HUES48 (cell line): ENCODE results near the gene PCDHB13.
"Not testable (repeated sequence)": the region's sequence is repeated elsewhere in the genome, so short reads cannot be mapped to it uniquely, and the experiment has no call there.

Source experiments
- H3K27ac ChIP-seq: one replicate; pipeline ENCODE4 v1.7.0; 2013; ENCODE audit warnings: low read depth, low read length, inconsistent platforms
- H3K27me3 ChIP-seq: 2 replicates; pipeline ENCODE4 v1.6.1; 2013; ENCODE audit warnings: mild to moderate bottlenecking, low read length; ENCODE audit not compliant: control insufficient read depth, insufficient read depth
- H3K36me3 ChIP-seq: 2 replicates; pipeline ENCODE4 v1.6.1; 2013; ENCODE audit warnings: low read length; ENCODE audit not compliant: control insufficient read depth, insufficient read depth
- H3K4me1 ChIP-seq: 2 replicates; pipeline ENCODE4 v1.6.1; 2013; ENCODE audit warnings: mild to moderate bottlenecking, low read length; ENCODE audit not compliant: control insufficient read depth, insufficient read depth
- H3K4me3 ChIP-seq: 2 replicates; pipeline ENCODE4 v1.5.1; 2013; ENCODE audit warnings: mild to moderate bottlenecking, low read depth, low read length
- H3K9ac ChIP-seq: 2 replicates; pipeline ENCODE4 v1.6.1; 2013; ENCODE audit warnings: mild to moderate bottlenecking, low read depth, low read length, moderate library complexity
- H3K9me3 ChIP-seq: 2 replicates; pipeline ENCODE4 v1.6.1; 2013; ENCODE audit warnings: low read length; ENCODE audit not compliant: control insufficient read depth, insufficient read depth

PCDHB13 gene

GRCh38 chr5:141210281-141210680, 3.4 kb upstream of the PCDHB13 start:
- not testable (repeated sequence) for H3K27me3 ChIP-seq, H3K27ac ChIP-seq, H3K4me1 ChIP-seq, H3K9me3 ChIP-seq, H3K4me3 ChIP-seq, H3K36me3 ChIP-seq, H3K9ac ChIP-seq

GRCh38 chr5:141210849-141211248, 2.9 kb upstream of the PCDHB13 start:
- not testable (repeated sequence) for H3K4me3 ChIP-seq, H3K27me3 ChIP-seq, H3K9me3 ChIP-seq, H3K36me3 ChIP-seq, H3K4me1 ChIP-seq, H3K27ac ChIP-seq, H3K9ac ChIP-seq

GRCh38 chr5:141214583-141214982, 864 bp downstream of the PCDHB13 start:
- H3K9me3 ChIP-seq, H3K4me1 ChIP-seq, H3K9ac ChIP-seq, H3K36me3 ChIP-seq, H3K4me3 ChIP-seq, H3K27me3 ChIP-seq, H3K27ac ChIP-seq: not testable (repeated sequence)

GRCh38 chr5:141215504-141215903, 1.8 kb downstream of the PCDHB13 start:
- H3K27me3 ChIP-seq, H3K4me1 ChIP-seq, H3K36me3 ChIP-seq, H3K9ac ChIP-seq, H3K27ac ChIP-seq, H3K9me3 ChIP-seq, H3K4me3 ChIP-seq: not testable (repeated sequence)

GRCh38 chr5:141216035-141216434, 2.3 kb downstream of the PCDHB13 start:
- H3K9me3 ChIP-seq, H3K27me3 ChIP-seq, H3K9ac ChIP-seq, H3K27ac ChIP-seq, H3K36me3 ChIP-seq, H3K4me3 ChIP-seq, H3K4me1 ChIP-seq: not testable (repeated sequence)

GRCh38 chr5:141223112-141223783, 9.5 kb downstream of the PCDHB13 start, which contains the start of gene PCDHB14:
Gene PCDHB14 (plus strand): TSS chr5:141223343. CDS start chr5:141223506, 163 bp downstream.
- H3K27me3 ChIP-seq: no peaks in the 10 kb centered on the region
- no peaks in the 10 kb centered on the region for H3K36me3 ChIP-seq
- peaks cover 4% of the 10 kb centered on the region; the same call in 1 of the 2 replicates for H3K4me1 ChIP-seq
- peak within 1 kb of the TSS; percentile 53 for H3K27ac ChIP-seq
- peak within 1 kb of the TSS; percentile 27 for H3K4me3 ChIP-seq
- H3K9ac ChIP-seq: no peak within 1 kb of the TSS
- H3K9me3 ChIP-seq: peaks cover 5% of the 10 kb centered on the region; the same call in 1 of the 2 replicates

- not testable (repeated sequence) for H3K4me1 ChIP-seq, H3K4me3 ChIP-seq, H3K9ac ChIP-seq, H3K27me3 ChIP-seq, H3K36me3 ChIP-seq, H3K27ac ChIP-seq
- H3K9me3 ChIP-seq: peaks cover 12% of the 10 kb centered on the region
Measured at GRCh38 chr5:141224844-141225243, 11.1 kb downstream of the PCDHB13 start.

- peaks cover 12% of the 10 kb centered on the region for H3K9me3 ChIP-seq
- H3K4me1 ChIP-seq, H3K36me3 ChIP-seq, H3K27ac ChIP-seq, H3K27me3 ChIP-seq, H3K4me3 ChIP-seq, H3K9ac ChIP-seq: not testable (repeated sequence)
Measured at GRCh38 chr5:141225421-141225820, 11.7 kb downstream of the PCDHB13 start.

GRCh38 chr5:141234109-141234667, 20.5 kb downstream of the PCDHB13 start:
- H3K9me3 ChIP-seq: peaks cover 31% of the 10 kb centered on the region
- H3K9ac ChIP-seq: no peak overlapping the region
- no peak overlapping the region for H3K27ac ChIP-seq
- H3K4me1 ChIP-seq: no peaks in the 10 kb centered on the region
- H3K36me3 ChIP-seq: no peaks in the 10 kb centered on the region
- H3K27me3 ChIP-seq: peaks cover 4% of the 10 kb centered on the region; the same call in 1 of the 2 replicates
- peak overlapping the region; percentile 9; the same call in 1 of the 2 replicates for H3K4me3 ChIP-seq

GRCh38 chr5:141235922-141236321, 22.2 kb downstream of the PCDHB13 start:
- H3K27ac ChIP-seq, H3K4me1 ChIP-seq, H3K36me3 ChIP-seq, H3K4me3 ChIP-seq, H3K27me3 ChIP-seq, H3K9ac ChIP-seq: not testable (repeated sequence)
- peaks cover 43% of the 10 kb centered on the region for H3K9me3 ChIP-seq

- Histone ChIP-seq H3K4me3 (no peak overlapping the region), H3K27ac (no peak overlapping the region), H3K36me3 (no peaks in the 10 kb centered on the region), H3K4me1 (no peaks in the 10 kb centered on the region), H3K9me3 (peaks cover 46% of the 10 kb centered on the region), H3K9ac (no peak overlapping the region), H3K27me3 (peaks cover 4% of the 10 kb centered on the region; the same call in 1 of the 2 replicates)
Measured at GRCh38 chr5:141236516-141237313, 23.0 kb downstream of the PCDHB13 start.
